ENCODE measurements around the gene OSBPL10.

DNA sequence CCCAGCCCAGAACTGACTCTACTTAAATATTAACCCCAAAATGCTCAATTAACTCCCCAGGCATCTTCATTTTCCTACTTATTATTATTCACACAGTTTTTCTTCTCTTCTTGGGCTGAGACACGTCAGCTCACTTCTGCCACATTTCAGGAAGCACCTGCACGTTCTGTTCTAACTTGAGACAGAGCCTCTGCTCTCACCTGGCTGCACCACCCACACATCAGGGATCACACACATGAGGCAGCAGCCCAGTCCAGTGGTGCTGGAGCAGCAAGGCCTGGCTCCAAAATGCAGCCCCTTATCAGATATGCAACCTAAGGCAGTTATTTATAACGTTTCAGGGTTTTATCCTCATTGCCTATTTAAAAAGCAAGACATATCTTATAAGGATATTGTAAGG is 127.5 kb downstream of the OSBPL10 start:
- TF ChIP-seq CTCF (conservative IDR thresholded peaks at IDR 0.05 in 1 of 2, IDR thresholded peaks at IDR 0.05 in 1 of 2; ENCODE audit: low read depth in 1 of 2, low read length in 2 of 2) (no peak), EZH2 (IDR thresholded peaks at IDR 0.05; ENCODE audit: low read length, missing control alignments) (no peak)

Data from fibroblast of lung (primary cell).